Testis (tissue), 2 donors: Measurements from ENCODE around the gene FAM234B.

Source experiments
- POLR2A ChIP-seq: fragments of 450-650 bp; IDR thresholded peaks from one replicate; pipeline ENCODE4 v1.6.1; 2017; ENCODE audit warnings: antibody characterized with exemption, mild to moderate bottlenecking, moderate library complexity
- TF ChIP-seq, protein P1 (sequence below), 3 experiments: fragments of 450-650 bp in 2 of 3; fragments of 200-600 bp in 1 of 3; sonication (generic) in 1 of 3; IDR thresholded peaks; one replicate each; pipeline ENCODE4 v1.5.1; 2016 to 2019; ENCODE audit warnings: antibody characterized with exemption in 3 of 3, mild to moderate bottlenecking in 2 of 3, moderate library complexity in 1 of 3

DNA sequence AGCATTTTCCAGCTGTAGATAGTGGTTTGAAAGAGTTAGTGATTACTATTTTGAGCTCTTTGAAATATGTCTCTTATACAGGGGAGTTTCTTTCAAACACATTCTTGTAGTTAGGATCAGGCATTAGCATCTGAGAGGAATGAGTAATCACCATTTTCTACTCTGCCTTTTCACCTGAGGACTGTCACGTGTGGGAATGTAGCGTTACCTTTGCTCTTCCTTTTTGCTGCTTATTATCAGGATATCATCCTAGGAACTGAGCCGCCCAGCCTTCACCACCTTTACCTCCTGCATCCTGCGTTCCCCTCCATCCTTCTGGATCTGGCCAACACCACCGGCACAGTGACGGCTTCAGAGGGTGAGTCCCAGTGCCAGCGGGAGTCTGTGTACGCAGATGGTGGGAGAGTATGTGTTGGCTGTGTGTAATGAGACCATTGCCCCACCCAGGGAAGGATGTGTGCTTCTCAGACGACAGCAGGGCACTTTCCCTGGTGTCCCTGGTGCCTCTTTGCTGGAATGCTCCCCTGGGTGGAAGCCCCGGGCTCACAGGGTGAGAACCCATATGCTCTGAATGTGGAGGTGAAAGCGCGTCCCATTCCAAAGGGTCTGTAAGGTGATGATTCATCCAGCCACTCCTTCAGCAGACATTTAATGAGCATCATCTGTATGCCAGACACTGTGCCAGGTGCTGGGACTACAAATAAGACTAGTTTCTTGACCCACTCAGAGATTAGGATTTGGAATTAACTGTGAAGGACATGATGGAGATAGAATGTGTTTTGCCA, 31.8 kb downstream of the FAM234B start:
- TF ChIP-seq POLR2A = no peak
- TF ChIP-seq, protein P1, sequence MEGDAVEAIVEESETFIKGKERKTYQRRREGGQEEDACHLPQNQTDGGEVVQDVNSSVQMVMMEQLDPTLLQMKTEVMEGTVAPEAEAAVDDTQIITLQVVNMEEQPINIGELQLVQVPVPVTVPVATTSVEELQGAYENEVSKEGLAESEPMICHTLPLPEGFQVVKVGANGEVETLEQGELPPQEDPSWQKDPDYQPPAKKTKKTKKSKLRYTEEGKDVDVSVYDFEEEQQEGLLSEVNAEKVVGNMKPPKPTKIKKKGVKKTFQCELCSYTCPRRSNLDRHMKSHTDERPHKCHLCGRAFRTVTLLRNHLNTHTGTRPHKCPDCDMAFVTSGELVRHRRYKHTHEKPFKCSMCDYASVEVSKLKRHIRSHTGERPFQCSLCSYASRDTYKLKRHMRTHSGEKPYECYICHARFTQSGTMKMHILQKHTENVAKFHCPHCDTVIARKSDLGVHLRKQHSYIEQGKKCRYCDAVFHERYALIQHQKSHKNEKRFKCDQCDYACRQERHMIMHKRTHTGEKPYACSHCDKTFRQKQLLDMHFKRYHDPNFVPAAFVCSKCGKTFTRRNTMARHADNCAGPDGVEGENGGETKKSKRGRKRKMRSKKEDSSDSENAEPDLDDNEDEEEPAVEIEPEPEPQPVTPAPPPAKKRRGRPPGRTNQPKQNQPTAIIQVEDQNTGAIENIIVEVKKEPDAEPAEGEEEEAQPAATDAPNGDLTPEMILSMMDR (IDR thresholded peaks at IDR 0.05) = no peak
